ENCODE results near the gene MACC1. TPM values are rescaled to one million over a fixed set of nuclear protein-coding genes. Genes with fewer than 3 reads are reported as not detected.
"Not testable (repeated sequence)": the region's sequence is repeated elsewhere in the genome, so short reads cannot be mapped to it uniquely, and the experiment has no call there.

Gene MACC1
- total RNA-seq, 1 donor from 2014 or later, result 33.2 TPM

GRCh38 chr7:20193242-20193777 is 23.9 kb downstream of the MACC1 start:
- no peak for DNase-seq (ENCODE audit: low read depth)
- no peak overlapping the region for H3K4me3 ChIP-seq (ENCODE audit: low read depth, low read length)
- no peak for TF ChIP-seq CTCF (conservative IDR thresholded peaks at IDR 0.05; ENCODE audit: low read depth, low read length)

- no peak for DNase-seq (ENCODE audit: low read depth)
- no peak for TF ChIP-seq CTCF (conservative IDR thresholded peaks at IDR 0.05; ENCODE audit: low read depth, low read length)
- H3K4me3 ChIP-seq (ENCODE audit: low read depth, low read length), result no peak overlapping the region
Measured at GRCh38 chr7:20191391-20191869, 25.8 kb downstream of the MACC1 start.

GRCh38 chr7:20190560-20191390 is 26.4 kb downstream of the MACC1 start:
- no peak overlapping the region for H3K4me3 ChIP-seq (ENCODE audit: low read depth, low read length)
- DNase-seq (ENCODE audit: low read depth), result no peak
- no peak for TF ChIP-seq CTCF (conservative IDR thresholded peaks at IDR 0.05; ENCODE audit: low read depth, low read length)

- no peak for DNase-seq (ENCODE audit: low read depth)
- no peak overlapping the region for H3K4me3 ChIP-seq (ENCODE audit: low read depth, low read length)
- TF ChIP-seq CTCF (conservative IDR thresholded peaks at IDR 0.05; ENCODE audit: low read depth, low read length), result no peak
Measured at GRCh38 chr7:20189852-20190251, 27.3 kb downstream of the MACC1 start.

- TF ChIP-seq CTCF (conservative IDR thresholded peaks at IDR 0.05; ENCODE audit: low read depth, low read length), result no peak
- no peak overlapping the region for H3K4me3 ChIP-seq (ENCODE audit: low read depth, low read length)
- no peak for DNase-seq (ENCODE audit: low read depth)
Measured at GRCh38 chr7:20188567-20188966, 28.6 kb downstream of the MACC1 start.

- DNase-seq (ENCODE audit: low read depth); H3K4me3 ChIP-seq (ENCODE audit: low read depth, low read length): not testable (repeated sequence)
Measured at GRCh38 chr7:20187850-20188249, 29.3 kb downstream of the MACC1 start.

GRCh38 chr7:20185988-20186387 is 31.2 kb downstream of the MACC1 start:
- no peak for DNase-seq (ENCODE audit: low read depth)
- no peak for TF ChIP-seq CTCF (conservative IDR thresholded peaks at IDR 0.05; ENCODE audit: low read depth, low read length)
- H3K4me3 ChIP-seq (ENCODE audit: low read depth, low read length), result no peak overlapping the region

Measured in epithelial cell of proximal tubule (primary cell).